OCI-LY1 (cell line): ENCODE data around the gene SLC29A1.
A peak's percentile ranks its signal among the peaks of the same experiment; 100 is the strongest.

ENCODE experiments used
- H2AFZ ChIP-seq: fragments of 200-600 bp; sonication (generic), shearing (Covaris generic); 2 replicates; pipeline ENCODE4 v1.6.0; 2014; ENCODE audit warnings: antibody characterized with exemption, mild to moderate bottlenecking, low read length
- H3F3A ChIP-seq: fragments of 200-600 bp; sonication (generic), shearing (Covaris generic); 2 replicates; pipeline ENCODE4 v1.6.0; 2014; ENCODE audit warnings: mild to moderate bottlenecking, antibody characterized with exemption, low read length, moderate library complexity; ENCODE audit not compliant: insufficient read depth
- H3K27ac ChIP-seq: fragments of 200-600 bp; sonication (generic); 2 replicates; pipeline ENCODE4 v1.5.1; 2014; ENCODE audit warnings: low read length, mixed run types, mild to moderate bottlenecking, low read depth; ENCODE audit not compliant: poor library complexity, severe bottlenecking
- H3K27me3 ChIP-seq: fragments of 200-600 bp; sonication (generic); 2 replicates; pipeline ENCODE4 v1.6.0; 2014; ENCODE audit warnings: antibody characterized with exemption, mild to moderate bottlenecking, low read length, moderate library complexity; ENCODE audit not compliant: insufficient read depth
- H3K36me3 ChIP-seq: fragments of 200-600 bp; sonication (generic); 2 replicates; pipeline ENCODE4 v1.6.1; 2014; ENCODE audit warnings: mild to moderate bottlenecking, antibody characterized with exemption, low read length, moderate library complexity, mixed read lengths; ENCODE audit not compliant: insufficient read depth
- H3K4me1 ChIP-seq: fragments of 200-600 bp; sonication (generic); 2 replicates; pipeline ENCODE4 v1.5.1; 2014; ENCODE audit warnings: mild to moderate bottlenecking, low read length, moderate library complexity; ENCODE audit not compliant: insufficient read depth, severe bottlenecking
- H3K4me2 ChIP-seq: fragments of 200-600 bp; sonication (generic), shearing (Covaris generic); 2 replicates; pipeline ENCODE4 v1.6.1; 2014; ENCODE audit warnings: low read length
- H3K4me3 ChIP-seq: fragments of 200-600 bp; sonication (generic); 2 replicates; pipeline ENCODE4 v1.5.1; 2014; ENCODE audit warnings: low read length, low read depth, mild to moderate bottlenecking, mixed read lengths; ENCODE audit not compliant: poor library complexity, severe bottlenecking
- H3K79me2 ChIP-seq: fragments of 200-600 bp; shearing (Covaris generic); 2 replicates; pipeline ENCODE4 v1.6.1; 2016; ENCODE audit warnings: mixed run types, low read length, mixed read lengths; ENCODE audit not compliant: insufficient read depth
- H3K9ac ChIP-seq: fragments of 200-600 bp; sonication (generic), shearing (Covaris generic); 2 replicates; pipeline ENCODE4 v1.6.1; 2014; ENCODE audit warnings: mild to moderate bottlenecking, low read length, mixed read lengths
- H3K9me2 ChIP-seq: fragments of 200-600 bp; sonication (generic), shearing (Covaris generic); 2 replicates; pipeline ENCODE4 v1.6.1; 2014; ENCODE audit warnings: low read depth, mild to moderate bottlenecking, low read length, mixed read lengths
- H3K9me3 ChIP-seq: fragments of 200-600 bp; shearing (Covaris generic); 2 replicates; pipeline ENCODE4 v1.6.1; 2014; ENCODE audit warnings: low read length, mixed read lengths
- H4K20me1 ChIP-seq: fragments of 200-600 bp; sonication (generic), shearing (Covaris generic); 2 replicates; pipeline ENCODE4 v1.6.0; 2016; ENCODE audit warnings: mild to moderate bottlenecking, low read length; ENCODE audit not compliant: insufficient read depth
- EZH2 ChIP-seq: fragments of 200-600 bp; sonication (generic), shearing (Covaris generic); IDR thresholded peaks from 2 replicates; pipeline ENCODE4 v1.8.0; 2017; ENCODE audit warnings: borderline replicate concordance, mixed run types, mild to moderate bottlenecking, antibody characterized with exemption, low read length, moderate library complexity, mixed read lengths
- TF ChIP-seq, protein P1 (sequence below): fragments of 200-600 bp; sonication (generic), shearing (Covaris generic); IDR thresholded peaks from 2 replicates; pipeline ENCODE4 v1.5.1; 2017; ENCODE audit warnings: mild to moderate bottlenecking, antibody characterized with exemption, low read length, moderate library complexity, mixed read lengths

The SLC29A1 gene

DNA sequence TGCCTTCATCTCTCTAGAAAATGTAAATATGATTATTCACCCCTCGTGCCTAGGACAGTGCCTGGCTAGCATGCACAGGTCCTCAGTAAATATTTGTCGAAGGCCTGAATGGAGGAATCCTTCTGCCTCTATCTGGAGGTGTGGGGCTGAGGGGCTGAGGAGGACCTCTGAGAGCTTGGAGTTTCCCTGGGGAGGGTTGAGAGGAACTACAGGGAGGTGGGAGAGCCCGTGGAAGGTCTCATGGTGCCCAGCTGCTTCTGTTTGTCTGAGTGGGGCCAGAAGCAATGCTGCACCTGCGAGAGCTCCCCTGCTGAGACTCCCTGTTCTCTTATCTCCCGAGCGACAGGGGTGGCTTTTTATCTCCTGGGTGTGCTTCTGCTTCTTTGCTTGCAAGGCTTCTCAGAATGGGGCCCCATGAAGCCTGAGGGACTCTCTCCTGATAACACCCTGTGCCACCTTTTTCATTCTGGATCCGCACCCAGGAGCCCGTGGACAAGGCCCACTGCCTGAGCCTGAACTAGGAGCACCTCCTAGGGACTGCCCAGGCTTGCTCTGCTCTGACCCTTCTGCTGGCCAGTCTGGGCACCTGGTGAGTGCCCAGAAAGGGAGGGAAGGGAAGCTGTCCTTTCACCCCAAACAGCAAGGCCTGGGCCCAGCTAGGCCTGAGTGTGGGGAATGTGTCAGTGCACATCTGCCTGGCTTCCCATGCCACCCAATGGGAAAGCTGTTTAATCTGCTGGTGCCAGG lies 2.4 kb downstream of the SLC29A1 start:
- Histone ChIP-seq H3K4me2 (peak overlapping the region; percentile 73), H3K4me1 (peaks cover 39% of the 10 kb centered on the region), H3K9me2 (no peaks in the 10 kb centered on the region), H3K9ac (peak overlapping the region; percentile 31; the same call in 1 of the 2 replicates), H4K20me1 (no peaks in the 10 kb centered on the region), H3K4me3 (peak overlapping the region; percentile 89), H2AFZ (no peak overlapping the region), H3K9me3 (no peaks in the 10 kb centered on the region), H3K36me3 (peaks cover 24% of the 10 kb centered on the region), H3K27ac (peak overlapping the region; percentile 45), H3F3A (no peaks in the 10 kb centered on the region), H3K79me2 (no peaks in the 10 kb centered on the region), H3K27me3 (no peaks in the 10 kb centered on the region)
- TF ChIP-seq, protein P1, sequence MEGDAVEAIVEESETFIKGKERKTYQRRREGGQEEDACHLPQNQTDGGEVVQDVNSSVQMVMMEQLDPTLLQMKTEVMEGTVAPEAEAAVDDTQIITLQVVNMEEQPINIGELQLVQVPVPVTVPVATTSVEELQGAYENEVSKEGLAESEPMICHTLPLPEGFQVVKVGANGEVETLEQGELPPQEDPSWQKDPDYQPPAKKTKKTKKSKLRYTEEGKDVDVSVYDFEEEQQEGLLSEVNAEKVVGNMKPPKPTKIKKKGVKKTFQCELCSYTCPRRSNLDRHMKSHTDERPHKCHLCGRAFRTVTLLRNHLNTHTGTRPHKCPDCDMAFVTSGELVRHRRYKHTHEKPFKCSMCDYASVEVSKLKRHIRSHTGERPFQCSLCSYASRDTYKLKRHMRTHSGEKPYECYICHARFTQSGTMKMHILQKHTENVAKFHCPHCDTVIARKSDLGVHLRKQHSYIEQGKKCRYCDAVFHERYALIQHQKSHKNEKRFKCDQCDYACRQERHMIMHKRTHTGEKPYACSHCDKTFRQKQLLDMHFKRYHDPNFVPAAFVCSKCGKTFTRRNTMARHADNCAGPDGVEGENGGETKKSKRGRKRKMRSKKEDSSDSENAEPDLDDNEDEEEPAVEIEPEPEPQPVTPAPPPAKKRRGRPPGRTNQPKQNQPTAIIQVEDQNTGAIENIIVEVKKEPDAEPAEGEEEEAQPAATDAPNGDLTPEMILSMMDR: no peak
- no peak for TF ChIP-seq EZH2

DNA sequence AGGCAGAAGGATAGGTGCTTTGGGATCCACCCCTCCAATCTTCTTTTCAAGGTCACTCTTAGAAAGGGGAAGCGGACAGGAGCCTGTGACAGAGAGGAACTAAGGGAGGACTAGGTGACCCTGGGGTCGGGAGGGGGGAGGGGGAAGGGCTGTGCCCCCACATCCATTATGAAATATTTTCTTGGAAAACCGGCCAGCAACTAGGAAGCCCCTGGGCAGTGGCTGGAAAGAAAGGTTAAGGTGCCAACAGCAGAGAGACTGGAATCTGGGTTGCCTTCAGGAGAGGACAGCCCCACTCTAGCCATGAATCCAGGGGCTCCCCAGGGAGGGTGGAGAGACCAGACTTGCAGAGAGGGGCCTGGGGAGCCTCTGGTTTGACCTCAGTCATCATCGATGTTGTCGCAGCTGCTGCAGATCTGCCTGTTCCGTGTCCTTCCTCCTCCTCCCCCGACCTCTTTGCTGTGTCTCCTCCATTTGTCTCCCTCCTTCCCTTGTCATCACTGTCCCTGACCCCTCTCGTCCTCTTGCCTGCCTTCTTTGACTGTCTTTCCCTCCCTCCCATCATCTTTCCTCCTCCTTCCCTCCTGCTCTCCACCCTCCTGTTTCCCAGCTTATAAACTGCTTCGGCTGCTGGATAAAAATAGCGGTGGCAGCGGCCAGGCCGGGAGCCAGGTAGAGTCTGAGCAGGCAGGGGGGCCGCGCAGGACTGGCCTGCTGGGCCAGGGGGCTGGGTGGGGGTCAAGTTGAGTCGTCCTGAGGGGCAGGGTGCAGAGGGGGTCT lies 3.2 kb downstream of the SLC29A1 start:
- H3K27me3 ChIP-seq: no peaks in the 10 kb centered on the region
- no peak for TF ChIP-seq EZH2
- TF ChIP-seq, protein P1: no peak
- no peaks in the 10 kb centered on the region for H3F3A ChIP-seq
- H3K9me2 ChIP-seq: no peaks in the 10 kb centered on the region
- H3K36me3 ChIP-seq: peaks cover 31% of the 10 kb centered on the region
- peak overlapping the region; percentile 31; the same call in 1 of the 2 replicates for H3K9ac ChIP-seq
- H3K79me2 ChIP-seq: no peaks in the 10 kb centered on the region
- H3K4me1 ChIP-seq: peaks cover 36% of the 10 kb centered on the region
- peak overlapping the region; percentile 28 for H3K4me3 ChIP-seq
- H2AFZ ChIP-seq: no peak overlapping the region
- H3K27ac ChIP-seq: peak overlapping the region; percentile 45
- H3K9me3 ChIP-seq: no peaks in the 10 kb centered on the region
- H3K4me2 ChIP-seq: peak overlapping the region; percentile 73
- H4K20me1 ChIP-seq: no peaks in the 10 kb centered on the region

DNA sequence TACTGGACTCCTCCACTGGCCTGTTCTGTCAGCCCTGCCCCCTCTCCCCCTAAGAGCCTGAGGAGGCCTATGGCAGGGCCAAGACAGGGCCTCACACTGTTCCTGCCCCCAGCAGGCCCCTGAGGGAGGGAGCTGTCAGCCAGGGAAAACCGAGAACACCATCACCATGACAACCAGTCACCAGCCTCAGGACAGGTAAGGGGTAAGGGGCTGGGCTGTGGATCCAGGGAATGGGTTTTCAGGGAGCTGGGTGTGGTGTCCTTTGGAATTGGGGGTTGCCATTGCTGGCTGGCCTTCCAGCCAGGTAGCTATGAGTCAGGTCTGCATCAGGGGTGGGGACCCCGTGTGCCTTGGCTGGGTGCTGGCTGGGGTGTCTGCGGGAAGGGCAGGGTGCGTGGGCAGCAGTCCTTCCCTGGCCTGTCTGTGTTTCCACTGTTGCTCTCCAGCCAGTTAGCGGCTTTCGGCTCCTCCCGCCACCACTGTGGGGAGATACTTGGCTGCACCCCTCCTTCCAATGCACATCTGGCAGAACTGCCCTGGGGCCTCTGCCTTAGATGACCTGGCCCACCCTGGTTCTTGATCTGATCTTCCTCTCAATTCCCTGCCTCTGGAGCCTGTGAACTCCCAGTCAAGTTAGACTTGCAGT lies 3.9 kb downstream of the SLC29A1 start:
- Histone ChIP-seq H3K36me3 (peaks cover 39% of the 10 kb centered on the region), H3K4me1 (peaks cover 35% of the 10 kb centered on the region)

More for the DNA sequence above, 3.9 kb downstream of the SLC29A1 start:
- Histone ChIP-seq H3F3A (no peaks in the 10 kb centered on the region), H3K9me2 (no peaks in the 10 kb centered on the region), H3K27me3 (no peaks in the 10 kb centered on the region), H3K79me2 (no peaks in the 10 kb centered on the region), H3K4me2 (no peak overlapping the region), H3K9ac (no peak overlapping the region), H3K27ac (no peak overlapping the region), H3K9me3 (no peaks in the 10 kb centered on the region), H3K4me3 (no peak overlapping the region), H4K20me1 (no peaks in the 10 kb centered on the region), H2AFZ (no peak overlapping the region)
- TF ChIP-seq EZH2: no peak
- TF ChIP-seq, protein P1: no peak
